ENCODE measurements around the gene AGO1. TPM values are rescaled to one million over a fixed set of nuclear protein-coding genes. Genes with fewer than 3 reads are reported as not detected.
A peak's percentile ranks its signal among the peaks of the same experiment; 100 is the strongest.
"Not testable (repeated sequence)": the region's sequence is repeated elsewhere in the genome, so short reads cannot be mapped to it uniquely, and the experiment has no call there.

Gene AGO1
- total RNA-seq, 2 experiments from 2014 or later: 23.7 to 29.3 TPM

DNA sequence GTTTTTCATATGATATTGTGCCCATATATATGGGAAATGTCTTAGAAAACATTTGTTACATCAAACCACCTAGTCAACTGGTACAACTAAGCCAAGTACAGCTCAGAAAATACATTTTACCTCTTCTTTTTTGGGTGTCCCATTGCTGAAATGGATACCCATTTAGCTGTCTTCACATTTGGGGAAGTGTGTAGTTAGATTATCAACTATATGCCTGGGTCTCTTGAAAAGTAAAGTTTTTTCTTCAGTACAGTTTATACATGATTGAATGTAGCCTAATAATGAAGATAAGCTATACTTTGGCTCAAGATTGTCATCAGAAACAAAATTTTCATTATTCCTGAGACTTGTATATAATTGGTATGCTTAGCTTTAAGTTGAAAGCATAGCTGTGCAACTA lies 49.9 kb downstream of the AGO1 start:
- Mint-ChIP-seq H3K9me3 (ENCODE audit: low read depth) (no peaks in the 10 kb centered on the region), H3K27ac (peak overlapping the region; percentile 39), H3K4me3 (peak overlapping the region; percentile 95), H3K36me3 (peaks cover 3% of the 10 kb centered on the region), H3K27me3 (no peaks in the 10 kb centered on the region), H3K4me1 (peaks cover 34% of the 10 kb centered on the region)
- ATAC-seq: no peak
- no peak for DNase-seq
- CTCF ChIA-PET: interaction anchor here (0.9 to 4.8 kb wide), 2 partner anchors 10 to 51 kb away, joined by 3 to 39 read pairs; no protein-coding TSS in a partner anchor

DNA sequence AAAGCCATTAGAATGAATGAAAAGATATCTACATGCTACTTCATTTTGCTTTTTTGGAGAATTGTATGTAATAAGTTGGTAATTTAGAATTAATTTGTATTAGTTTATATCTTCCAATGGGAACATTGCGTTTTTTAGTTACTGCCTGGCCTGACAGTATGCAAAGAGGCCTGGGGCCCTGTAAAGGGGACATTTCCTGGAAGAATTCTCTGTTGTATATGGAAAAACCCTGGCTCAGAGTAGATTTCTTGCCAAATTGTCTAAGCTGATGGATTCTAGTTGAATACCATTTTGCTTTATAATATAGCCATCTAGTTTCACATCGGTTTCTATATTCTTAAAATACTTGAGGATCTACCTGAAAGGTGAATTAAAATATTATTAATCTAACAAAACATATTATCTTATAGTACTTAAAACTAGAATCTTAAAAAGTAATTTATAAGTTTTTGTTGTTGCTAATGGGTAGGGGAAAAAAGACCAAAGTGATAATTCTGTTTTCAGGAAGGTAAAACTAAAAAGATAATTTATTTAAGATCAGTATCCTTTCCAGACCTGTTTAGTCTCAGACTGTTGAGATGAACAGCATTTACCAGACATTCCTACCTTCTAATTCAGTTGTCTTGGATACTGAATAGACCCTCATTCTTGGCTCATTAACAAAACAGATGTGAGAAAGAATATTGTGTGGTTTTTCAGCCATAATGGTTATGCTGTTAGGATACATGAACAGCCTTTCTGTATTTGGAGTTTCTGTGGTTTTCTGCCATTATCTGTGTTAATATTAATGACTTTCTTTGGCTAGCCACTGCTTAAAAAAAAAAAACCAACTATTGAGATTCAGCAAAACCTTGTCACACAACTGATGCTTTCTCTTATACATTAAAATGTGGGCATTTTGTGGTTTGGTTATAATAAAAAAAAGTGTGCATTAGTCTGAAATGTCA lies 52.7 kb downstream of the AGO1 start:
- no peak for DNase-seq
- Mint-ChIP-seq H3K9me3 (ENCODE audit: low read depth) (no peaks in the 10 kb centered on the region), H3K27me3 (no peaks in the 10 kb centered on the region), H3K36me3 (peaks cover 5% of the 10 kb centered on the region), H3K4me3 (no peak overlapping the region), H3K27ac (no peak overlapping the region), H3K4me1 (peaks cover 32% of the 10 kb centered on the region)
- ATAC-seq: no peak
- CTCF ChIA-PET: no interaction called here

DNA sequence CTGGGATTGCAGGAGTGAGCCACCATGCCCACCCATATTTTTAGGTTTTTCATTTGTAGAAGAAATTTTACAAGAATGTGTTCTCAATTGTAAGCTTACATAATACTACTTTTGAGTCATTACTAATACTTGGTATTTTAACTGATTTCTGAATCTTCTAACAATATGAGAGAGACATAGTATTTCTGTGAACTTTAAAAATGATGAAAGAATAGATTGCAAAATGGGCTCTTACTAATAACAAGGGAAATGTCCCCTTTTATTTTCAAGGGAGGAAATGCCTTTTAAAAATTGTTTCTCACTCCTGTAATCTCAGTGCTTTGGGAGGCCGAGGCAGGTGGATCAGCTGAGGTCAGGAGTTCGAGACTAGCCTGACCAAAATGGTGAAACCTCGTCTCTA lies 53.8 kb downstream of the AGO1 start:
- Mint-ChIP-seq H3K4me3 (no peak overlapping the region), H3K27ac (no peak overlapping the region), H3K36me3 (peaks cover 10% of the 10 kb centered on the region), H3K9me3 (ENCODE audit: low read depth) (no peaks in the 10 kb centered on the region), H3K4me1 (peaks cover 38% of the 10 kb centered on the region), H3K27me3 (no peaks in the 10 kb centered on the region)
- DNase-seq (no peak), ATAC-seq (no peak)
- CTCF ChIA-PET: no interaction called here

DNA sequence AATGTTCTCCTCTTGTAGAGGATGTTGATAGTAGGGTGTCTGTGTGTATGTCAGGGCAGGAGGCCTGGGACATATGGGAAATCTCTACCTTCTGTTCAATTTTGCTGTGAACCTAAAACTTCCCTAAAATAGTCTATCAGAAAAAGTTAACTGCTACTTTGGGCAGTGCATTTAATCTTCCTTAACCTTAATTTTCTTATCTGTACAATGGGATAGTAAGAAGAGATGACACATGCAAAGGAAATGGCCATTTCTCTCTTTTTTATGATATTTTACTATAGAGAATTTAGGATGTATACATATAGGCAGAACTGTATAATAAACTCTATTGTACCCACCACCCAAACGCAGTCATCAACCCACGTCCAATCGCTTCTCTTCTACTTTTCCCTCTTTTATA lies 56.5 kb downstream of the AGO1 start:
- H3K27me3 Mint-ChIP-seq: no peaks in the 10 kb centered on the region
- H3K36me3 Mint-ChIP-seq: peaks cover 13% of the 10 kb centered on the region
- no peak for ATAC-seq
- peaks cover 38% of the 10 kb centered on the region for H3K4me1 Mint-ChIP-seq
- no peak overlapping the region for H3K4me3 Mint-ChIP-seq
- DNase-seq: no peak
- no peaks in the 10 kb centered on the region for H3K9me3 Mint-ChIP-seq (ENCODE audit: low read depth)
- H3K27ac Mint-ChIP-seq: no peak overlapping the region
- CTCF ChIA-PET: no interaction called here

DNA sequence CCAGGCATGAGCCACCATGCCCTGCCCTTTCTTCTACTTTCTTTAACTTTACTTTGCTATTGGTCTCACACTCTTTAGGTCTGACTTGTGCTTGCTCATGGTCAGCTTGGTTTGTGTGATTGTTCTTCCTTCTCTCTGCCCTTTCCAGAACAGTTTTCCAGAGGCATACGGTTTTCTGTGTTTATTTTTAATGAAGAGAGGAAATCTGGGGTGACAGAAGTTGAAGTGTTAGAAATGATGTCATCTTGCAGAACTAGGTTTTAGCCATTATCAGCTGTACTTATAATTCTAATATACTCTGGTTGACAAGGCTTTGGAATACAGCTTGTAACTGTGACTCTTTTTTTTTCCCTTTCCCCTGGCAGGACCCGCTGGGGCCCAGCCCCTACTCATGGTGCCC lies 62.3 kb downstream of the AGO1 start:
- H3K36me3 Mint-ChIP-seq: peaks cover 22% of the 10 kb centered on the region
- ATAC-seq (no peak), DNase-seq (no peak)
- H3K4me1 Mint-ChIP-seq: peaks cover 50% of the 10 kb centered on the region
- H3K27ac Mint-ChIP-seq: peak overlapping the region; percentile 41
- no peaks in the 10 kb centered on the region for H3K9me3 Mint-ChIP-seq (ENCODE audit: low read depth)
- H3K4me3 Mint-ChIP-seq: no peak overlapping the region
- CTCF ChIA-PET: interaction anchor here (0.8 to 5.8 kb wide), 4 partner anchors 13 to 64 kb away, joined by 3 to 39 read pairs (median 4); partner anchors contain the start of genes AGO1 and AGO3
- no peaks in the 10 kb centered on the region for H3K27me3 Mint-ChIP-seq

DNA sequence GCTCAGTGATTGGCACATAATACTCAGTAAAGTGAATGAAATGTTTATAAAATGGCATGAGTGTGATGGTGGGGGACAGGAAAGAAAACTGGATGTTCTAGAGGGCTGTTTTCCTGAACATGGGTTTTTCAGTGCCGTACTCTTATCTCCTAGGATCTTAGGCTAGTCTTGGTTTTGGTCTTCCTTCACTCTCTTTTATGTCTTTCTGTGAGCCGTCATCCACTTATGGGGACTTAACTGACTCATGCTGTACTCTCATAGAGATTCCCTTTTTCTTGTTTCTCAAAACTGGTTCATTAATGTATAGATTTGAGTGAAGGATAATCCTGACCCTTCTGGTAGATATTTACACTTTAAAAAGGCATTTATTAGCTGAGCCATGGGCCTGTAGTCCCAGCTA lies 64.5 kb downstream of the AGO1 start:
- Mint-ChIP-seq H3K27me3 (no peaks in the 10 kb centered on the region), H3K27ac (no peak overlapping the region), H3K36me3 (peaks cover 21% of the 10 kb centered on the region), H3K9me3 (ENCODE audit: low read depth) (no peaks in the 10 kb centered on the region), H3K4me3 (no peak overlapping the region), H3K4me1 (peaks cover 35% of the 10 kb centered on the region)
- CTCF ChIA-PET: no interaction called here
- DNase-seq (no peak), ATAC-seq (no peak)

DNA sequence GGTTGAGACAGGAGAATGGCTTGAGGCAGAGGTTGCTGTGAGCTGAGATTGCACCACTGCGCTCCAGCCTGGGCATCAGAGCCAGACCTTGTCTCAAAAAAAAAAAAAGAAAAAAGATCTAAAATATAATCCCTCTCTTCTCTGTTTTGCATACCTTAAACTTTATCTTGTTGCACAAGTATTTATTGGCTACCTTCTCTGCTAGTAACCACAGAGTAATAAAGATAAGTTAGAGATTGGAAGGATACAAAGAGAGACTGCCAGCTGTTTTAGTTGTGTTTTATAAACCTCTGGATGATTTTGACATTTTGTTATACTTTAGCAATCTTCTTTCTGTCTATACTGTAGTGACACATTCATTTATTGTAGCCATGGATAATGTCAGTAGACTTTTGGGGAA lies 75.5 kb downstream of the AGO1 start:
- ATAC-seq (no peak), DNase-seq (no peak)
- Mint-ChIP-seq H3K36me3 (peaks cover 7% of the 10 kb centered on the region), H3K4me3 (no peak overlapping the region), H3K27ac (no peak overlapping the region), H3K4me1 (no peaks in the 10 kb centered on the region), H3K9me3 (ENCODE audit: low read depth) (no peaks in the 10 kb centered on the region), H3K27me3 (no peaks in the 10 kb centered on the region)
- CTCF ChIA-PET: interaction anchor here (0.8 to 1.2 kb wide), 2 partner anchors 32 to 75 kb away, joined by 3 to 5 read pairs; partner anchors contain the start of gene AGO1

DNA sequence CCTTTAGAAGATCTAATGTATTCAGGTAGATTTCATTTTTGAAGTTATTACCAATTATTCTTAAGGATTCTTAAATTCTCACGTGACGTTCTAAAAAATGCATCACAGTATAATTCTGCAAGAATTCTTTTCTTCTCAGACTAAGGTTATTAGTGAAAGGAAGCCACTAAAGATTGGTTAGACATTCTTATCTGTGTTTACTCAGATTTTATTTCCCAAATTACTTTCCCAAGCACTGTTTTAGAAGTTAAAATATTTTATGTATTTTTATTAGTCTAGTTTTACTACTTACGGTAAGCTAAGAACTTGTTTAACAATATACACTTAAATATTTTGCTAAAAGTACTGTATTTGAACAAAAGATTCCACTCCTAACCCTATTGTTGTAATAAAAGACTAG lies 76.3 kb downstream of the AGO1 start:
- no peaks in the 10 kb centered on the region for H3K9me3 Mint-ChIP-seq (ENCODE audit: low read depth)
- no peak overlapping the region for H3K4me3 Mint-ChIP-seq
- no peak overlapping the region for H3K27ac Mint-ChIP-seq
- no peak for ATAC-seq
- H3K4me1 Mint-ChIP-seq: no peaks in the 10 kb centered on the region
- peaks cover 10% of the 10 kb centered on the region for H3K36me3 Mint-ChIP-seq
- H3K27me3 Mint-ChIP-seq: no peaks in the 10 kb centered on the region
- CTCF ChIA-PET: interaction anchor here (1.2 kb wide), 1 partner anchor 76 kb away, joined by 3 read pairs; the partner anchor contains the start of gene AGO1
- DNase-seq: no peak

DNA sequence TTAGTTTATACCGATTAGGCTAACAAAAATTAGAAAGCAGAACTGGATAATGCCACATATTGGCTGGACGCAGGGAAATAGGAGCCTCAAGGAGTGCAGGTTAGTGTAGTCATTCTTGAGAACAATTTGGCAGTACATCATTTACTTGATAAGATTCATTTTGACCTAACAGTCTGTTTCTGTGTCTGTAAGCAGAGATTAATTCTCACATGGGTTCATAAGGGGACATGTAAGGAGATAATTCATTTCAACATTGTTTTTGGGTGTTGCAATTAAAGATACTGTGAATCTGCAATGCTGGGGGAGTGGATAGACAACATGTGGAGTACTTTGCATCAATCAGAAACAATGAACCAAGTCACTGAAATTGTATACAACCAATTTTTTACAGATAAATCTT lies 79.9 kb downstream of the AGO1 start:
- no peak overlapping the region for H3K4me3 Mint-ChIP-seq
- DNase-seq (no peak), ATAC-seq (no peak)
- no peak overlapping the region for H3K27ac Mint-ChIP-seq
- CTCF ChIA-PET: no interaction called here
- no peaks in the 10 kb centered on the region for H3K9me3 Mint-ChIP-seq (ENCODE audit: low read depth)
- H3K36me3 Mint-ChIP-seq: peaks cover 6% of the 10 kb centered on the region
- H3K4me1 Mint-ChIP-seq: no peaks in the 10 kb centered on the region
- H3K27me3 Mint-ChIP-seq: no peaks in the 10 kb centered on the region

DNA sequence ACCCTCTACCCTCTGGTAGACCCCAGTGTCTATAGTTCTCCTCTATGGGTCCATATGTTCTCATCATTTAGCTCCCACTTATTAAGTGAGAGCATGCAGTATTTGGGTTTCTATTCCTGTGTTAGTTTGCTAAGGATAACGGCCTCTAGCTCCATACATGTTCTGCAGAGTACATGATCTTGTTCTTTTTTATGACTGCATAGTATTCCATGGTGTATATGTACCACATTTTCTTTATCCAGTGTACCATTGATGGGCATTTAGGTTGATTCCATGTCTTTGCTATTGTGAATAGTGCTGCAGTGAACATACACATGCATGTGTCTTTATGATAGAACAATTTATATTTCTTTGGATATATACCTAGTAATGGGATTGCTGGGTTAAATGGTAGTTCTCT lies 81.3 kb downstream of the AGO1 start:
- H3K4me1 Mint-ChIP-seq; H3K4me3 Mint-ChIP-seq; H3K27me3 Mint-ChIP-seq; H3K27ac Mint-ChIP-seq; DNase-seq; CTCF ChIA-PET; H3K9me3 Mint-ChIP-seq (ENCODE audit: low read depth); ATAC-seq: not testable (repeated sequence)
- H3K36me3 Mint-ChIP-seq: peaks cover 18% of the 10 kb centered on the region

DNA sequence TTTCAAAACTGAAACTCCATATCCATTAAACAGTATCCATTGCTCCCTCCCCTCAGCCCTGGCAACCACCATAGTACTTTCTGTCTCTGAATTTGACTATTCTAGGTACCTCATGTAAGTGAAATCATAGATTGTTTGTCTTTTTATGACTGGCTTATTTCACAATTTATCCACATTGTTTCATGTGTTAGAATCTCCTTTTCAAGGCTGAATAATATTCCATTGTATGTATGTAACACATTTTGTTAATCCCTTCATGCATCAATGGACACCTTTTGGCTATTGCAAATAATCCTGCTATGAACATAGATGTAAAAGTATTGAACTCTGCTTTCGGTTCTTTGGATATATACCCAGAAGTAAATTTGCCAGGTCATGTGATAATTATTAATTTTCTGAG lies 85.4 kb downstream of the AGO1 start:
- Mint-ChIP-seq H3K4me3 (no peak overlapping the region), H3K27ac (no peak overlapping the region), H3K36me3 (peaks cover 38% of the 10 kb centered on the region), H3K4me1 (no peaks in the 10 kb centered on the region), H3K9me3 (ENCODE audit: low read depth) (no peaks in the 10 kb centered on the region), H3K27me3 (no peaks in the 10 kb centered on the region)
- CTCF ChIA-PET: no interaction called here
- DNase-seq (no peak), ATAC-seq (no peak)

DNA sequence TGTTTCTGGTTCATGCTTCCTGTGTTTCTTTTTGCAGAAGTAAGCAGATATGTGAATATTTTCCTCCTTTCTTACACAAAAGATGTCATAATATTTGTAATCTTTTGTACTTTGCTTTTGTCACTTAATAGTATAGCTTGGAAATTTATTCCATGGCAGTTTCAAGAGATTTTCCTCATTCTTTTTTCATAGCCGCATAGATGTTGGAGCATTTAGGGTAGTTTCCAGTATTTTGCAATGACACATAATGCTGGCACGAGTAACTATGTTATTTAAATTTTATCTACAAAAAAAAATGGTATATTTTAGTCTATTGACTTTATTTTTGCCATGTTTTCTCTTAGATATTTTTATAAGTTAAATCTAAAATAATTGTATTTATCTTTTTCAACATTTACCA lies 88.6 kb downstream of the AGO1 start:
- DNase-seq: no peak
- Mint-ChIP-seq H3K36me3 (peaks cover 56% of the 10 kb centered on the region), H3K9me3 (ENCODE audit: low read depth) (no peaks in the 10 kb centered on the region), H3K4me3 (no peak overlapping the region), H3K27me3 (no peaks in the 10 kb centered on the region), H3K27ac (no peak overlapping the region), H3K4me1 (peaks cover 12% of the 10 kb centered on the region)
- CTCF ChIA-PET: no interaction called here
- no peak for ATAC-seq

DNA sequence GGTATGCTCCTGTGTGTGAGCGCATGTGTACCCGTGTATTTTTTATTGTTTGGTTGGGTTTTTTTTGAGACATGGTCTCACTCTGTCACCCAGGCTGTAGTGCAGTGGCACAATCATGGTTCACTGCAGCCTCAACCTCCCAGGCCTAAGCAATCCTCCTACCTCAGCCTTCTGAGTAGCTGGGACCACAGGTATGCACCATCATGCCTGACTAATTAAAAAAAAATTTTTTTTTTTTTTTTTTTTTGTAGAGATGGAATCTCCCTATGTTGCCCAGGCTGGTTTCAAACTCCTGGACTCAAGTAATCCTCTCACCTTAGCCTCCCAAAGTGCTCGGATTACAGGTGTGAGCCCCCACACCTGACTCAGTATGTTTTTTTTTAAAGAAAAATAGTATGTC lies 89.6 kb downstream of the AGO1 start:
- H3K9me3 Mint-ChIP-seq (ENCODE audit: low read depth); CTCF ChIA-PET; H3K27ac Mint-ChIP-seq; H3K27me3 Mint-ChIP-seq; DNase-seq; H3K4me3 Mint-ChIP-seq; ATAC-seq: not testable (repeated sequence)
- Mint-ChIP-seq H3K36me3 (peaks cover 56% of the 10 kb centered on the region), H3K4me1 (peaks cover 12% of the 10 kb centered on the region)

DNA sequence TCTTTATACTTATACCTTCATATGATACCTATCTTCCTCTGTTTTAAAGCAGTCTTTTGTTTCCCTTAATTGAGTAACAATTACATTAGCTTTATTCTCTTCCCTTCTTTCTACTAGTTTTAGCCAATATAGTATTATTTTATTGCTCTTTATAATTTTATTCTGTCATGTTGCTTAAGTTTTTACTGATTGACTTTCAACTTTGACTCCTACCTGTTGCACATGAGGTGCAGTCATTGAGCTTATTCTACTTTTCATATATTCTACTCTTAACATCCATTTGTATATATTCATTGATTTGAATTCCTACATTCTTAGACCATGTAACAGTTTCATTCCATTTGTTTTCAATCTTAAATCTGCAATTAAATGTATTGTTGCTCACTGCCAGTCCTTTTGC lies 97.1 kb downstream of the AGO1 start:
- peaks cover 5% of the 10 kb centered on the region for H3K4me1 Mint-ChIP-seq
- H3K4me3 Mint-ChIP-seq: no peak overlapping the region
- ATAC-seq (no peak), DNase-seq (no peak)
- no peak overlapping the region for H3K27ac Mint-ChIP-seq
- no peaks in the 10 kb centered on the region for H3K27me3 Mint-ChIP-seq
- peaks cover 29% of the 10 kb centered on the region for H3K36me3 Mint-ChIP-seq
- no peaks in the 10 kb centered on the region for H3K9me3 Mint-ChIP-seq (ENCODE audit: low read depth)
- CTCF ChIA-PET: no interaction called here
